ENCODE data around the gene NUDT8. TPM values are rescaled to one million over a fixed set of nuclear protein-coding genes. Genes with fewer than 3 reads are reported as not detected.

Gene NUDT8
- total and polyA plus RNA-seq, 10 of the 15 experiments (the other 5 are each of a cell fraction or from before 2014, with no cell fraction given) = 0.32 to 18.2 (median 9.8) TPM

DNA sequence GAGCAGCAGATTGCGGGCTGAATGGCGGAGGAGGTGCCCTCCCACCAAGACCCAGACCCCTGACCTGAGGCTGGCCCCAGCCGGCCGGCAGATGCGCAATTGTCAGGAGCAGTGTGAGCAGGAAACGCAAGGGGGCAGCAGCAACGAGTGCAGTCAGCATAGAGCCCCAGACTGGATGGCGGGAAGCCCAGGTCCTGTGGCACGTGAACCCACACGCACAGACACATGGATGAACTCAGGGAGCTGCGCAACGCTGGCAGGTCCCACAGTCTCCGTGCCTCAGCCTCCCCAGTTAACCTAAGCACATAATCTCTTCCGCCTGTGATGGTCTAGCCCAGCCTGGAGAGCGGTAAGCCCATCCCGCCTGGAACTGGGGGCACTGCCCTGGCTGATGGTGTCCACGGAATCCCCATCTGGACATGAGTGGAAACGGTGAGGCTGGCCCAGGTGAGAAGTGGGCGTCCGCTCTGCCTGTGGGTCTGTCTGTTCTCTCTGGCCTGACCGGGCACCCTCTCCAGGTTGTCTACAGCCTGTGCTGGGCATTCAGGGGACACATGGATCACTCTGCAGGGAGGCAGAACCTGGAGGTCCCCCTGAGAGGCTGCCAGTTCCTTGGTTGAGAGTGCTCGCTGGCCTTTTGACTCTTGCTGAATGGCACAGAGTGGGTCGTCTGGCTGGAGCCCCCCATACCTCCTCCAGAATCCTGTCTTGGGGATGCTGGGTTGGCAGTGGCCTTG is 10.5 kb upstream of the NUDT8 start (continued):
- TF ChIP-seq RB1 (IDR thresholded peaks at IDR 0.05; ENCODE audit: borderline replicate concordance) (peak; percentile 85; the same call in 1 of the 2 replicates), RBBP5 (conservative IDR thresholded peaks at IDR 0.05) (no peak), ZNF384 (IDR thresholded peaks at IDR 0.05; ENCODE audit: borderline replicate concordance, low read depth, low read length) (no peak), PKNOX1 (IDR thresholded peaks at IDR 0.05) (no peak), CHD2 (IDR thresholded peaks at IDR 0.05; ENCODE audit: borderline replicate concordance, low read depth, low read length) (no peak), MYC (IDR thresholded peaks at IDR 0.05; ENCODE audit: insufficient read depth, insufficient read length, insufficient replicate concordance, low read length, severe bottlenecking) (no peak), MEF2A (IDR thresholded peaks at IDR 0.05; ENCODE audit: insufficient read depth, low read depth, low read length) (no peak), IRF4 (IDR thresholded peaks at IDR 0.05; ENCODE audit: low read depth, low read length) (no peak), BHLHE40 (IDR thresholded peaks at IDR 0.05; ENCODE audit: borderline replicate concordance in 1 of 2, low read depth in 2 of 2, low read length in 1 of 2) (peak; percentile 93 to 96), SMAD1 (IDR thresholded peaks at IDR 0.05; ENCODE audit: low read depth, partially characterized antibody) (no peak), MAX (IDR thresholded peaks at IDR 0.05; ENCODE audit: low read depth, low read length) (0 out of 2 replicates have a peak, but pooled peaks have one; percentile 19), KAT2A (conservative IDR thresholded peaks at IDR 0.05; ENCODE audit: control insufficient read depth, low read depth, low read length) (no peak), CREB1 (IDR thresholded peaks at IDR 0.05; ENCODE audit: low read depth) (0 out of 2 replicates have a peak, but pooled peaks have one; percentile 22), DPF2 (IDR thresholded peaks at IDR 0.05) (no peak), HDAC6 (IDR thresholded peaks at IDR 0.05; ENCODE audit: unreplicated experiment) (no peak), TCF12 (IDR thresholded peaks at IDR 0.05; ENCODE audit: low read depth, low read length) (0 out of 2 replicates have a peak, but pooled peaks have one; percentile 14), RAD21 (IDR thresholded peaks at IDR 0.05; ENCODE audit: insufficient read depth, low read depth, low read length) (peak; percentile 68), EGR1 (IDR thresholded peaks at IDR 0.05; ENCODE audit: borderline replicate concordance in 1 of 2, low read depth in 2 of 2, low read length in 2 of 2) (no peak), STAT3 (IDR thresholded peaks at IDR 0.05; ENCODE audit: low read depth, low read length) (no peak), CHD4 (IDR thresholded peaks at IDR 0.05) (no peak), E4F1 (IDR thresholded peaks at IDR 0.05; ENCODE audit: borderline replicate concordance, partially characterized antibody) (no peak), ATF3 (IDR thresholded peaks at IDR 0.05; ENCODE audit: borderline replicate concordance, extremely low read depth, low read depth, low read length) (no peak), YBX1 (IDR thresholded peaks at IDR 0.05) (no peak)
- TF ChIP-seq, protein P1, sequence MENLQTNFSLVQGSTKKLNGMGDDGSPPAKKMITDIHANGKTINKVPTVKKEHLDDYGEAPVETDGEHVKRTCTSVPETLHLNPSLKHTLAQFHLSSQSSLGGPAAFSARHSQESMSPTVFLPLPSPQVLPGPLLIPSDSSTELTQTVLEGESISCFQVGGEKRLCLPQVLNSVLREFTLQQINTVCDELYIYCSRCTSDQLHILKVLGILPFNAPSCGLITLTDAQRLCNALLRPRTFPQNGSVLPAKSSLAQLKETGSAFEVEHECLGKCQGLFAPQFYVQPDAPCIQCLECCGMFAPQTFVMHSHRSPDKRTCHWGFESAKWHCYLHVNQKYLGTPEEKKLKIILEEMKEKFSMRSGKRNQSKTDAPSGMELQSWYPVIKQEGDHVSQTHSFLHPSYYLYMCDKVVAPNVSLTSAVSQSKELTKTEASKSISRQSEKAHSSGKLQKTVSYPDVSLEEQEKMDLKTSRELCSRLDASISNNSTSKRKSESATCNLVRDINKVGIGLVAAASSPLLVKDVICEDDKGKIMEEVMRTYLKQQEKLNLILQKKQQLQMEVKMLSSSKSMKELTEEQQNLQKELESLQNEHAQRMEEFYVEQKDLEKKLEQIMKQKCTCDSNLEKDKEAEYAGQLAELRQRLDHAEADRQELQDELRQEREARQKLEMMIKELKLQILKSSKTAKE (IDR thresholded peaks at IDR 0.05; ENCODE audit: low read depth, poor library complexity, severe bottlenecking) = no peak
